GM12873 (cell line): Measurements from ENCODE around the gene CSMD2.

Source experiments
- TF ChIP-seq, protein P1 (sequence below): IDR thresholded peaks from 2 replicates; pipeline ENCODE4 v1.5.1; 2012; ENCODE audit warnings: low read depth, mild to moderate bottlenecking, moderate library complexity, low read length, control low read depth; ENCODE audit not compliant: insufficient read depth; ENCODE audit errors: missing control alignments

CSMD2 gene

GRCh38 chr1:33745942-33746341, 419.1 kb downstream of the CSMD2 start:
- TF ChIP-seq, protein P1, sequence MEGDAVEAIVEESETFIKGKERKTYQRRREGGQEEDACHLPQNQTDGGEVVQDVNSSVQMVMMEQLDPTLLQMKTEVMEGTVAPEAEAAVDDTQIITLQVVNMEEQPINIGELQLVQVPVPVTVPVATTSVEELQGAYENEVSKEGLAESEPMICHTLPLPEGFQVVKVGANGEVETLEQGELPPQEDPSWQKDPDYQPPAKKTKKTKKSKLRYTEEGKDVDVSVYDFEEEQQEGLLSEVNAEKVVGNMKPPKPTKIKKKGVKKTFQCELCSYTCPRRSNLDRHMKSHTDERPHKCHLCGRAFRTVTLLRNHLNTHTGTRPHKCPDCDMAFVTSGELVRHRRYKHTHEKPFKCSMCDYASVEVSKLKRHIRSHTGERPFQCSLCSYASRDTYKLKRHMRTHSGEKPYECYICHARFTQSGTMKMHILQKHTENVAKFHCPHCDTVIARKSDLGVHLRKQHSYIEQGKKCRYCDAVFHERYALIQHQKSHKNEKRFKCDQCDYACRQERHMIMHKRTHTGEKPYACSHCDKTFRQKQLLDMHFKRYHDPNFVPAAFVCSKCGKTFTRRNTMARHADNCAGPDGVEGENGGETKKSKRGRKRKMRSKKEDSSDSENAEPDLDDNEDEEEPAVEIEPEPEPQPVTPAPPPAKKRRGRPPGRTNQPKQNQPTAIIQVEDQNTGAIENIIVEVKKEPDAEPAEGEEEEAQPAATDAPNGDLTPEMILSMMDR = no peak

- TF ChIP-seq, protein P1 = no peak
Observed at GRCh38 chr1:33743221-33743998, 421.6 kb downstream of the CSMD2 start.

GRCh38 chr1:33742663-33743062, 422.4 kb downstream of the CSMD2 start:
- TF ChIP-seq, protein P1 = no peak

GRCh38 chr1:33741749-33742148, 423.3 kb downstream of the CSMD2 start:
- TF ChIP-seq, protein P1 = no peak

DNA sequence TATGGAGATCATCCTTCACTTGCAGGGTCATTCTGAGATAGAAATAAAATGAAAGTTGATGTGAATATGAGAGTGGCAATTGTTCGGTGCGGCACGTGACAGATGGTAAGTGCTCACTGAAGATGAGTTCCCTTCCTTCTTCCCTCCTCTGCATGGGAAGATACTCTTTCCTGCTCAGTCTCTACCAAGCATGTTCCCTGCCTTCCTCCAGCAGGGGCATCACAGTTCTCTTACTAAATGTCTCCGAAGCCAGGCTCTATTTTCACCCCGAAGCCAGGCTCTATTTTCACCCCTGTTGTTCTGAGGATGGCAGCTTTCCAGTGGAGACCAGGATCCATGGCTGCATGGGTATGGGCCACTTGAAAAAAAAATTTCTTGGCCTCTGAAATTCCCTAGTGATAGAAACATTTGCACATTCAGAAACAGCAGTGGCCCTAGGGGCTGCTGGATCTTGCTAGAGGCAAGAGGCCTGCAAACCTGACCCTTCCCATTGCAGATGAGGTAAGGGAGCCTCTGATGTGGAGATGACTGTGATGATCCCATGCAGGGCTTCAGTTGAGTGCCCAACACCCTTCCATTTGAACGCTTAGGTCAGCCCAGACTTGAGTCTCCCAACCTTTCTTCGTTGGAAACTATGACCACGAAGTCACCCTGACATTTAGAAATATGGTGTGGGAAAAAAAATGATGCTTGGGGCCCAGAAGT, 424.8 kb downstream of the CSMD2 start:
- TF ChIP-seq, protein P1 = no peak

GRCh38 chr1:33738976-33739375, 426.1 kb downstream of the CSMD2 start:
- TF ChIP-seq, protein P1 = no peak

DNA sequence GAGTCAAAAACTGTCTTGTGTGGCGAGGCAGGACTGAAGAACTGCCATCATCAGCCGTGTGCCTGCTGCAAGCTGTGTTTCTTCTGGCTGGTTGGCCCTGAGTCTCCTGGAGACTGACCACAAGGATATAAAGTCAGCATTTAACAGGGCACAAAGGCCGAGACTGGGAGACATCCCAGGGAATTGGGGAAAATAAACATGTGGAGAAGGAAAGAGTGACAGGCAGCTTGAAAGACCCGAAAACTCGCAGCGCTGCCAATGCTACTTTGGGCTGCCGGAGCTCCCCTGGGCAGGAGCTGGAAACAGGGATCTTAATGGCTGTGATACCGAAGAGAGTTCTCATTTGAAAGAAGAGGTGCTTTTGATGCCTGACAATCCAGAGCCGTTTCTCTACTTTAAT, 426.5 kb downstream of the CSMD2 start:
- TF ChIP-seq, protein P1 = no peak
